Kidney epithelial cell (primary cell): Measurements from ENCODE around the gene CT45A9. TPM values are rescaled to one million over a fixed set of nuclear protein-coding genes. Genes with fewer than 3 reads are reported as not detected.
"Not testable (repeated sequence)": the region's sequence is repeated elsewhere in the genome, so short reads cannot be mapped to it uniquely, and the experiment has no call there.

Experiments
- DNase-seq: peaks from one replicate; pipeline ENCODE4 v3.0.0-alpha.2; 2010; ENCODE audit warnings: low read depth
- H3K27me3 ChIP-seq: 2 replicates; pipeline ENCODE4 v1.6.0; 2011; ENCODE audit warnings: low read length; ENCODE audit not compliant: control insufficient read depth, insufficient read depth
- H3K36me3 ChIP-seq: 2 replicates; pipeline ENCODE4 v1.5.1; 2011; ENCODE audit warnings: low read length; ENCODE audit not compliant: control insufficient read depth, insufficient read depth
- H3K4me3 ChIP-seq: 2 replicates; pipeline ENCODE4 v1.5.1; 2011; ENCODE audit warnings: low read depth, mild to moderate bottlenecking, control low read depth, low read length
- total RNA-seq: library from RNA; depleted of rRNA; stranded (reverse); fragments of >200 nt; gene quantifications from 2 replicates; pipeline ENCODE4 v1.2.3, GENCODE V29; 2015

Gene CT45A9
- total RNA-seq, 1 donor from 2014 or later = not detected

DNA sequence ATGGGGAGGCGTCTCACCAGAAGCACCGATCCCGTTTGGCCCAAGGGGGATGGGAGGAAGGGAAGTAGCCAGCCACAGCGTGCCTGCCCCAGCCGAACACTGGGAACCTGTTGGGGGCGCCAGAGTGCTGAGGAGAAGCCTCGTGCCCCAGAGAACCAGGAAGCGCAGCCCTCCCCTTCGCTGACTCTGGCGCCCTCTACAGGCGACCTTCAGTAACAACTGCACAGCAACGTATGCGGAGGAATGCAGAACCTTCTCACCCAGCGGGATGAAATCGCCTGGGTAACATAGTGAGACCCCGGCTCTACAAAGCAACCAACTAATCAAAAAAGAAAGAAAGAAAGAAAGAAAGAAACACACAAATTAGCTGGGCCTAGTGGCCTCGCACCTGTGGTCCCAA lies 17.2 kb downstream of the CT45A9 start, which contains the start of gene CT45A8:
Gene CT45A8, minus strand, starts transcription at position 101 of the 400 bp plus-strand sequence. CDS start 3,755 bp downstream, outside the sequence.
- not testable (repeated sequence) for H3K27me3 ChIP-seq, H3K36me3 ChIP-seq, H3K4me3 ChIP-seq, DNase-seq

DNA sequence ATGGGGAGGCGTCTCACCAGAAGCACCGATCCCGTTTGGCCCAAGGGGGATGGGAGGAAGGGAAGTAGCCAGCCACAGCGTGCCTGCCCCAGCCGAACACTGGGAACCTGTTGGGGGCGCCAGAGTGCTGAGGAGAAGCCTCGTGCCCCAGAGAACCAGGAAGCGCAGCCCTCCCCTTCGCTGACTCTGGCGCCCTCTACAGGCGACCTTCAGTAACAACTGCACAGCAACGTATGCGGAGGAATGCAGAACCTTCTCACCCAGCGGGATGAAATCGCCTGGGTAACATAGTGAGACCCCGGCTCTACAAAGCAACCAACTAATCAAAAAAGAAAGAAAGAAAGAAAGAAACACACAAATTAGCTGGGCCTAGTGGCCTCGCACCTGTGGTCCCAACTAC lies 34.4 kb downstream of the CT45A9 start, which contains the start of gene CT45A7:
Gene CT45A7, minus strand, starts transcription at position 101 of the 400 bp plus-strand sequence. CDS start 3,747 bp downstream, outside the sequence.
- not testable (repeated sequence) for H3K36me3 ChIP-seq, H3K4me3 ChIP-seq, DNase-seq

DNA sequence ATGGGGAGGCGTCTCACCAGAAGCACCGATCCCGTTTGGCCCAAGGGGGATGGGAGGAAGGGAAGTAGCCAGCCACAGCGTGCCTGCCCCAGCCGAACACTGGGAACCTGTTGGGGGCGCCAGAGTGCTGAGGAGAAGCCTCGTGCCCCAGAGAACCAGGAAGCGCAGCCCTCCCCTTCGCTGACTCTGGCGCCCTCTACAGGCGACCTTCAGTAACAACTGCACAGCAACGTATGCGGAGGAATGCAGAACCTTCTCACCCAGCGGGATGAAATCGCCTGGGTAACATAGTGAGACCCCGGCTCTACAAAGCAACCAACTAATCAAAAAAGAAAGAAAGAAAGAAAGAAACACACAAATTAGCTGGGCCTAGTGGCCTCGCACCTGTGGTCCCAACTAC lies 51.7 kb downstream of the CT45A9 start, which contains the start of gene CT45A2:
Gene CT45A2, minus strand, starts transcription at position 101 of the 400 bp plus-strand sequence. CDS start 3,747 bp downstream, outside the sequence.
- H3K4me3 ChIP-seq, H3K36me3 ChIP-seq, H3K27me3 ChIP-seq, DNase-seq: not testable (repeated sequence)

More for the DNA sequence above, 34.4 kb downstream of the CT45A9 start, which contains the start of gene CT45A7:
- not testable (repeated sequence) for H3K27me3 ChIP-seq

Other genes with a start within 250 kb of the CT45A9 start
- gene CT45A1, start 158.2 kb downstream of the CT45A9 start, total RNA-seq = not detected in 2 replicates
- gene CT45A3, start 103.6 kb downstream of the CT45A9 start, total RNA-seq = not detected in 2 replicates
- not detected in 2 replicates for gene CT45A5, start 86.3 kb downstream of the CT45A9 start, total RNA-seq
- gene CT45A6, start 69.0 kb downstream of the CT45A9 start, total RNA-seq = not detected in 2 replicates
- gene CT45A2, start 51.8 kb downstream of the CT45A9 start, total RNA-seq = not detected in 2 replicates
- gene CT45A7, start 34.5 kb downstream of the CT45A9 start, total RNA-seq = not detected in 2 replicates
- gene CT45A8, start 17.3 kb downstream of the CT45A9 start, total RNA-seq = not detected in 2 replicates
- gene CT45A10, start 21.6 kb upstream of the CT45A9 start, total RNA-seq = not detected in 2 replicates
- not detected in 2 replicates for gene SAGE1, start 21.9 kb upstream of the CT45A9 start, total RNA-seq
- gene MMGT1, start 102.2 kb upstream of the CT45A9 start, total RNA-seq = 24.4 TPM in 2 replicates
- 14.8 and 19.6 TPM in 2 replicates for gene SLC9A6, start 113.6 kb upstream of the CT45A9 start, total RNA-seq